Smooth muscle cell (in vitro differentiated cells): ENCODE results near the gene TADA2A. TPM values are rescaled to one million over a fixed set of nuclear protein-coding genes. Genes with fewer than 3 reads are reported as not detected.

Experiments used
- DNase-seq: peaks from one replicate; lab custom pipeline; 2025; ENCODE audit not compliant: unreplicated experiment; lab: John Stamatoyannopoulos, UW
- H2AFZ ChIP-seq: fragments of 200-600 bp; sonication (generic); 2 replicates; pipeline ENCODE4 v1.6.0; 2016; ENCODE audit warnings: antibody characterized with exemption, low read depth, mild to moderate bottlenecking
- H3F3A ChIP-seq: fragments of 200-600 bp; sonication (generic); 2 replicates; pipeline ENCODE4 v1.6.0; 2017; ENCODE audit warnings: antibody characterized with exemption, low read depth
- H3K27ac ChIP-seq: fragments of 200-600 bp; sonication (generic); 2 replicates; pipeline ENCODE4 v1.5.1; 2016; ENCODE audit warnings: low read depth, mild to moderate bottlenecking
- H3K27me3 ChIP-seq: fragments of 200-600 bp; sonication (generic); 2 replicates; pipeline ENCODE4 v1.6.1; 2016; ENCODE audit warnings: low read depth, mild to moderate bottlenecking
- H3K36me3 ChIP-seq: fragments of 200-600 bp; sonication (generic); 2 replicates; pipeline ENCODE4 v1.5.1; 2016; ENCODE audit warnings: low read depth
- H3K4me1 ChIP-seq: fragments of 200-600 bp; sonication (generic); 2 replicates; pipeline ENCODE4 v1.5.1; 2016; ENCODE audit warnings: low read depth
- H3K4me2 ChIP-seq: fragments of 200-600 bp; sonication (generic); 2 replicates; pipeline ENCODE4 v1.6.0; 2016; ENCODE audit warnings: mild to moderate bottlenecking
- H3K4me3 ChIP-seq: fragments of 200-600 bp; sonication (generic); 2 replicates; pipeline ENCODE4 v1.5.1; 2016; ENCODE audit warnings: mild to moderate bottlenecking
- H3K79me2 ChIP-seq: fragments of 200-600 bp; sonication (generic); 2 replicates; pipeline ENCODE4 v1.6.0; 2016; ENCODE audit warnings: low read depth, mild to moderate bottlenecking
- H3K9ac ChIP-seq: fragments of 200-600 bp; sonication (generic); 2 replicates; pipeline ENCODE4 v1.6.0; 2016; ENCODE audit warnings: low read depth
- H3K9me3 ChIP-seq: fragments of 200-600 bp; sonication (generic); replicated peaks from 2 replicates; pipeline ENCODE4 v1.5.1; 2016; ENCODE audit warnings: low read depth
- H4K20me1 ChIP-seq: fragments of 200-600 bp; sonication (generic); 2 replicates; pipeline ENCODE4 v1.6.0; 2016; ENCODE audit warnings: low read depth
- CTCF ChIP-seq: fragments of 200-600 bp; sonication (generic); IDR thresholded peaks from 2 replicates; pipeline ENCODE4 v1.5.1; 2017; ENCODE audit warnings: borderline replicate concordance, mild to moderate bottlenecking, antibody characterized with exemption; ENCODE audit not compliant: insufficient read depth, poor library complexity, severe bottlenecking
- WGBS: methylation state at CpG from one replicate; pipeline ENCODE4 v1.1.7; 2016; ENCODE audit warnings: low lambda C conversion rate; 5-methylcytosine and 5-hydroxymethylcytosine counted together
- polyA plus RNA-seq: library from polyadenylated mRNA; unstranded; fragments of >200 nt; fragmentation: Nextera tagmentation; extraction: Ambion mirVana; gene quantifications from 2 replicates; pipeline ENCODE4 v1.2.1, GENCODE V29; 2016
- total RNA-seq: library from RNA; depleted of rRNA; stranded (reverse); fragments of >200 nt; gene quantifications from 2 replicates; pipeline ENCODE4 v1.2.3, GENCODE V29; 2014

TADA2A gene
- total and polyA plus RNA-seq, 2 experiments from 2014 or later: 9.7 to 11.8 TPM

- peaks cover 44% of the 10 kb centered on the region for H3K79me2 ChIP-seq
- H3K27me3 ChIP-seq: no peaks in the 10 kb centered on the region
- peaks cover 31% of the 10 kb centered on the region for H4K20me1 ChIP-seq
- DNase-seq: no peak
- peak overlapping the region; percentile 15 for H2AFZ ChIP-seq
- 9% methylated on average over 24 of the region's 24 CpGs for WGBS
- peak overlapping the region; percentile 90 for H3K9ac ChIP-seq
- H3K4me2 ChIP-seq: peak overlapping the region; percentile 92
- peaks cover 25% of the 10 kb centered on the region for H3K4me1 ChIP-seq
- H3K9me3 ChIP-seq: no peaks in the 10 kb centered on the region
- H3F3A ChIP-seq: peaks cover 16% of the 10 kb centered on the region
- H3K27ac ChIP-seq: peak overlapping the region; percentile 99
- H3K4me3 ChIP-seq: peak overlapping the region; percentile 72
- no peaks in the 10 kb centered on the region for H3K36me3 ChIP-seq
- no peak for TF ChIP-seq CTCF
Observed at GRCh38 chr17:37490638-37491614, 84.2 kb downstream of the TADA2A start.

GRCh38 chr17:37492167-37492566, 85.5 kb downstream of the TADA2A start:
- peak overlapping the region; percentile 72 for H3K4me3 ChIP-seq
- peaks cover 44% of the 10 kb centered on the region for H4K20me1 ChIP-seq
- no peak for TF ChIP-seq CTCF
- no peak overlapping the region for H2AFZ ChIP-seq
- H3K36me3 ChIP-seq: no peaks in the 10 kb centered on the region
- peaks cover 57% of the 10 kb centered on the region for H3K79me2 ChIP-seq
- no peaks in the 10 kb centered on the region for H3K27me3 ChIP-seq
- DNase-seq: no peak
- H3K27ac ChIP-seq: peak overlapping the region; percentile 99
- H3K4me1 ChIP-seq: peaks cover 25% of the 10 kb centered on the region
- H3K4me2 ChIP-seq: peak overlapping the region; percentile 92
- no peaks in the 10 kb centered on the region for H3K9me3 ChIP-seq
- H3K9ac ChIP-seq: peak overlapping the region; percentile 90
- peaks cover 13% of the 10 kb centered on the region for H3F3A ChIP-seq
- 68% methylated on average over 4 of the region's 4 CpGs for WGBS

- Histone ChIP-seq H3K9ac (peak overlapping the region; percentile 26), H3K79me2 (peaks cover 67% of the 10 kb centered on the region), H3K4me2 (peak overlapping the region; percentile 92), H3K27ac (peak overlapping the region; percentile 99), H3K4me3 (no peak overlapping the region), H3K36me3 (no peaks in the 10 kb centered on the region), H3K27me3 (no peaks in the 10 kb centered on the region), H3F3A (peaks cover 11% of the 10 kb centered on the region), H2AFZ (no peak overlapping the region), H4K20me1 (peaks cover 55% of the 10 kb centered on the region), H3K9me3 (no peaks in the 10 kb centered on the region), H3K4me1 (peaks cover 23% of the 10 kb centered on the region)
- WGBS: 24% methylated on average over 2 of the region's 2 CpGs
- no peak for TF ChIP-seq CTCF
- no peak for DNase-seq
Observed at GRCh38 chr17:37493249-37494027, 86.8 kb downstream of the TADA2A start.
